Measurements from ENCODE around the gene APCS. TPM values are rescaled to one million over a fixed set of nuclear protein-coding genes. Genes with fewer than 3 reads are reported as not detected.

Gene APCS
- total RNA-seq, 1 donor from 2014 or later, result not detected

GRCh38 chr1:159581422-159581821 lies 6.2 kb upstream of the APCS start:
- Mint-ChIP-seq H3K9me3 (ENCODE audit: low read depth) (peaks cover 30% of the 10 kb centered on the region), H3K36me3 (ENCODE audit: insufficient read depth) (no peaks in the 10 kb centered on the region), H3K27ac (no peak overlapping the region), H3K4me3 (ENCODE audit: low read depth) (no peak overlapping the region), H3K4me1 (ENCODE audit: low read depth) (no peaks in the 10 kb centered on the region), H3K27me3 (no peaks in the 10 kb centered on the region)
- DNase-seq (ENCODE audit: low spot score, unreplicated experiment), result no peak
- no peak for TF ChIP-seq CTCF (IDR thresholded peaks at IDR 0.05; ENCODE audit: unreplicated experiment)

GRCh38 chr1:159584536-159584935 lies 3.1 kb upstream of the APCS start:
- peaks cover 25% of the 10 kb centered on the region for H3K9me3 Mint-ChIP-seq (ENCODE audit: low read depth)

DNA sequence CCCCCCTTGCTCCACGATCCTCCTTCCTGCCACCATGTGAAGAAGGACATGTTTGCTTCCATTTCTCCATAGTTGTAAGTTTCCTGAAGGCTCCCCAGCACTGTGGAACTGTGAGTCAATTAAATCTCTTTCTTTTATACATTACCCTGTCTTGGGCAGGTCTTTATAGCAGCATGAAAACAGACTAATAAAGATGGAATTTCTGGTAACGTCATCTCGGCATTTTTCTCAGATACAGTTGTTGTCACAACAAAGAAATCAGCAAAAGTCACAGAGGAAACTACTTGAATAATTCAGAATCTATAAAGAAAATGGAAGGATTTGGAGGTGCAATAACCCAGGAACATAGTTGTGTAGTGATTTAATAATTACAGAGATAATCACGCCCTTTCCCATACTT lies 4.4 kb downstream of the APCS start:
- no peak overlapping the region for H3K4me3 Mint-ChIP-seq (ENCODE audit: low read depth)
- no peaks in the 10 kb centered on the region for H3K27me3 Mint-ChIP-seq
- no peak for TF ChIP-seq CTCF (IDR thresholded peaks at IDR 0.05; ENCODE audit: unreplicated experiment)
- no peaks in the 10 kb centered on the region for H3K36me3 Mint-ChIP-seq (ENCODE audit: insufficient read depth)
- no peaks in the 10 kb centered on the region for H3K4me1 Mint-ChIP-seq (ENCODE audit: low read depth)
- DNase-seq (ENCODE audit: low spot score, unreplicated experiment), result no peak
- peaks cover 25% of the 10 kb centered on the region for H3K9me3 Mint-ChIP-seq (ENCODE audit: low read depth)
- H3K27ac Mint-ChIP-seq, result no peak overlapping the region

More at GRCh38 chr1:159584536-159584935, 3.1 kb upstream of the APCS start:
- no peaks in the 10 kb centered on the region for H3K36me3 Mint-ChIP-seq (ENCODE audit: insufficient read depth)
- no peak overlapping the region for H3K4me3 Mint-ChIP-seq (ENCODE audit: low read depth)
- no peaks in the 10 kb centered on the region for H3K4me1 Mint-ChIP-seq (ENCODE audit: low read depth)
- no peak for TF ChIP-seq CTCF (IDR thresholded peaks at IDR 0.05; ENCODE audit: unreplicated experiment)
- H3K27me3 Mint-ChIP-seq, result no peaks in the 10 kb centered on the region
- H3K27ac Mint-ChIP-seq, result no peak overlapping the region
- no peak for DNase-seq (ENCODE audit: low spot score, unreplicated experiment)

DNA sequence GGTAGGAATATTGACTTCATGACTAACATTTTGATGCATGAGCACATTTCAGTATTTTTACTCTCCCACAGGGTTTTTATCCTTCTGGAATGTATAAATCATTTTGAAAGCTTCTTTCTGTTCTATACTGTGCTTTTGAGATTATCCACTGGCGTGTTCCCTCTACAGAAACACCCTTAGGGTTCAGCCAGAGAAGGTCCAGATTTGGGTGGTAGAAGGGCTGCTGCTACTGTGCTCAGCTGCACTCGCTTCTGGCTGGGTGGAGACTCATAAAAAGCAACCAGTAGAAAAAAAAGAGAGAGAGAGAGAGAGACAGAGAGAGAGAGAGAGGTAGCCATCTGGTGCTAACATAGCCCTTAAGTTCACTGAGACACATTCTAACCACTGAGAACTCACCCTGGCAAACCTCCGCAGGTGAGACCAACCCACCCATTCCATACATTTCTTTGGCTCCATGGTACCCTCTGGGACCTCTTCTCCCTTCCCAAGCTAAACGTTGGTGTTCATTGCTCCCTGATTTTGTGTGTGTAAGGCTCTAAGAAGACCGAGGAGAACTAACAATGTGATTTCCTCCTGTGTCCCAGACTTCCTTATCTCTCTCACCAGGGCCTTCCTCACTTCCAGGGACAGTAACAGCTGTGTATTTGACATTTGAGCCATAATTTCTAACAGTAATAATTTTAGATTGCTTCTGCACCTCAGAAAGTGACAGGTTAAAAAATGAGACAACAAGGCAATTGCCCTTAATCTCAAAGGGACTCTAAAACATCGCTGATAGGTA lies 7.2 kb downstream of the APCS start:
- no peak overlapping the region for H3K27ac Mint-ChIP-seq
- no peak for TF ChIP-seq CTCF (IDR thresholded peaks at IDR 0.05; ENCODE audit: unreplicated experiment)
- H3K36me3 Mint-ChIP-seq (ENCODE audit: insufficient read depth), result no peaks in the 10 kb centered on the region
- DNase-seq (ENCODE audit: low spot score, unreplicated experiment), result no peak
- H3K4me1 Mint-ChIP-seq (ENCODE audit: low read depth), result no peaks in the 10 kb centered on the region
- H3K9me3 Mint-ChIP-seq (ENCODE audit: low read depth), result peaks cover 38% of the 10 kb centered on the region
- H3K27me3 Mint-ChIP-seq, result no peaks in the 10 kb centered on the region
- no peak overlapping the region for H3K4me3 Mint-ChIP-seq (ENCODE audit: low read depth)

GRCh38 chr1:159598196-159598595 lies 10.6 kb downstream of the APCS start:
- no peak overlapping the region for H3K27ac Mint-ChIP-seq
- H3K9me3 Mint-ChIP-seq (ENCODE audit: low read depth), result peaks cover 56% of the 10 kb centered on the region
- TF ChIP-seq CTCF (IDR thresholded peaks at IDR 0.05; ENCODE audit: unreplicated experiment), result no peak
- H3K4me3 Mint-ChIP-seq (ENCODE audit: low read depth), result no peak overlapping the region
- DNase-seq (ENCODE audit: low spot score, unreplicated experiment), result no peak
- no peaks in the 10 kb centered on the region for H3K27me3 Mint-ChIP-seq
- no peaks in the 10 kb centered on the region for H3K36me3 Mint-ChIP-seq (ENCODE audit: insufficient read depth)
- no peaks in the 10 kb centered on the region for H3K4me1 Mint-ChIP-seq (ENCODE audit: low read depth)
